Neuronal stem cell (in vitro differentiated cells): Measurements from ENCODE around the gene TCFL5.

Source experiments
- DNase-seq: peaks from one replicate; pipeline ENCODE4 v3.0.0-alpha.2; 2013; ENCODE audit warnings: low spot score
- H2AFZ ChIP-seq: one replicate; pipeline ENCODE4 v1.6.1; 2013; ENCODE audit warnings: mild to moderate bottlenecking, low read length, inconsistent platforms
- H2AK5ac ChIP-seq: 2 replicates; pipeline ENCODE4 v1.6.1; 2013; ENCODE audit warnings: low read depth, mild to moderate bottlenecking, inconsistent platforms, low read length, moderate library complexity, mixed read lengths
- H2BK120ac ChIP-seq: 2 replicates; pipeline ENCODE4 v1.6.1; 2013; ENCODE audit warnings: low read depth, mild to moderate bottlenecking, inconsistent platforms, low read length, moderate library complexity, mixed read lengths
- H2BK12ac ChIP-seq: one replicate; pipeline ENCODE4 v1.6.1; 2013; ENCODE audit warnings: low read length, inconsistent platforms
- H2BK15ac ChIP-seq: 2 replicates; pipeline ENCODE4 v1.6.1; 2013; ENCODE audit warnings: mild to moderate bottlenecking, low read length, inconsistent platforms, mixed read lengths
- H2BK5ac ChIP-seq: one replicate; pipeline ENCODE4 v1.6.1; 2013; ENCODE audit warnings: inconsistent platforms, mild to moderate bottlenecking, low read length, moderate library complexity
- H3K14ac ChIP-seq: one replicate; pipeline ENCODE4 v1.6.1; 2013; ENCODE audit warnings: low read length, inconsistent platforms
- H3K18ac ChIP-seq: 2 replicates; pipeline ENCODE4 v1.6.1; 2013; ENCODE audit warnings: low read length, inconsistent platforms
- H3K23ac ChIP-seq: 2 replicates; pipeline ENCODE4 v1.6.1; 2013; ENCODE audit warnings: low read depth, mild to moderate bottlenecking, mixed read lengths, low read length, inconsistent platforms; ENCODE audit not compliant: poor library complexity
- H3K27ac ChIP-seq: replicated peaks from 3 replicates; pipeline ENCODE4 v1.5.1; 2013; ENCODE audit warnings: low read length, inconsistent platforms
- H3K27me3 ChIP-seq, 3 experiments: 2 replicates each; pipeline ENCODE4 v1.6.1; 2013; ENCODE audit warnings: low read length in 3 of 3, mild to moderate bottlenecking in 2 of 3, inconsistent platforms in 1 of 3, low read depth in 1 of 3, mixed read lengths in 1 of 3, moderate library complexity in 1 of 3; ENCODE audit not compliant: control insufficient read depth in 3 of 3, insufficient read depth in 3 of 3
- H3K36me3 ChIP-seq, 2 donors: replicated peaks in 1 of 2; 2 replicates each; pipeline ENCODE4 v1.6.1; 2013; ENCODE audit warnings: low read length in 2 of 2; ENCODE audit not compliant: control insufficient read depth in 2 of 2, insufficient read depth in 2 of 2
- H3K4ac ChIP-seq: 2 replicates; pipeline ENCODE4 v1.6.1; 2013; ENCODE audit warnings: inconsistent platforms, mild to moderate bottlenecking, low read length, moderate library complexity
- H3K4me1 ChIP-seq, 2 donors: 1 replicate in 1 of 2; 2 replicates in 1 of 2; pipeline ENCODE4 v1.6.1; 2013; ENCODE audit warnings: low read length in 2 of 2, low read depth in 1 of 2; ENCODE audit not compliant: control insufficient read depth in 2 of 2, insufficient read depth in 1 of 2
- H3K4me2 ChIP-seq: one replicate; pipeline ENCODE4 v1.6.1; 2013; ENCODE audit warnings: mild to moderate bottlenecking, low read length, inconsistent platforms; ENCODE audit not compliant: insufficient read depth, poor library complexity, severe bottlenecking
- H3K4me3 ChIP-seq, 2 donors: 2 replicates each; pipeline ENCODE4 v1.5.1; 2013; ENCODE audit warnings: low read length in 2 of 2, mild to moderate bottlenecking in 2 of 2, inconsistent platforms in 1 of 2, moderate library complexity in 1 of 2
- H3K79me1 ChIP-seq: one replicate; pipeline ENCODE4 v1.6.1; 2013; ENCODE audit warnings: low read depth, mild to moderate bottlenecking, inconsistent platforms, low read length, moderate library complexity
- H3K9ac ChIP-seq: one replicate; pipeline ENCODE4 v1.6.1; 2013; ENCODE audit warnings: mild to moderate bottlenecking, low read depth, low read length, inconsistent platforms; ENCODE audit not compliant: poor library complexity
- H3K9me3 ChIP-seq, 2 donors: replicated peaks in 1 of 2; 2 replicates each; pipeline versions ENCODE3 to v1.6.1; 2013; ENCODE audit warnings: low read length in 2 of 2, mild to moderate bottlenecking in 2 of 2, inconsistent platforms in 1 of 2, low read depth in 1 of 2, mixed read lengths in 1 of 2, moderate library complexity in 1 of 2; ENCODE audit not compliant: control insufficient read depth in 2 of 2, insufficient read depth in 1 of 2
- H4K8ac ChIP-seq: one replicate; pipeline ENCODE4 v1.6.1; 2013; ENCODE audit warnings: low read depth, mild to moderate bottlenecking, inconsistent platforms, low read length, moderate library complexity
- H4K91ac ChIP-seq: one replicate; pipeline ENCODE4 v1.6.1; 2013; ENCODE audit warnings: low read length, low read depth, mild to moderate bottlenecking, inconsistent platforms; ENCODE audit not compliant: poor library complexity
- WGBS, 2 donors: extraction: QIAGEN DNeasy Blood & Tissue Kit; methylation state at CpG; one replicate each; pipeline ENCODE4 v1.1.7; 2013; ENCODE audit warnings: missing lambda C conversion rate in 2 of 2, mixed read lengths in 1 of 2; ENCODE audit not compliant: insufficient read length in 2 of 2, insufficient replicate concordance in 1 of 2; ENCODE audit errors: extremely low coverage in 2 of 2; 5-methylcytosine and 5-hydroxymethylcytosine counted together

TCFL5 gene

DNA sequence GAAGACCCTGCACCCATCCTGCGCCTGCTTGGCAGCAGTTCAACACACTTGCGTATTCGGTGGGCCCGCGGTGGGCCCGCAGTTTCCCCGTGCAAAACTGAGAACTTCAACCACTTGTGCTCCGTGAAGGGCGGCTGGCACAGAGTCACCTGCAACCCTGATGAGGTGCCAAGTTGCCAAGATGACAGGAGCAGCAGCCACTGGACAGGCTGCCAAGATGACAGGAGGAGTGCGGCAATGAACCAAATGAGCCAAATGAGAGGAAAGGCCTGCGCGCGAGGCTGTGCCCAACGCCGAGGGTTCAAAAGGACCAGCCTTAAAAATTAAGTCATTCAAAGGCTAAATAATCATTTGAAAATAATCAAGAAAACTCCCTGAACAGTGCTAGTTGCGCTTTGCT, 44.6 kb upstream of the TCFL5 start:
- no peak overlapping the region for H2BK120ac ChIP-seq
- H4K91ac ChIP-seq, result no peak overlapping the region
- H4K8ac ChIP-seq, result no peak overlapping the region
- H2BK5ac ChIP-seq, result no peak overlapping the region
- H2AFZ ChIP-seq, result no peak overlapping the region
- H3K4me1 ChIP-seq, result no peaks in the 10 kb centered on the region
- peaks cover 3% of the 10 kb centered on the region for H3K79me1 ChIP-seq
- no peak overlapping the region for H3K4ac ChIP-seq
- no peak overlapping the region for H2AK5ac ChIP-seq
- no peak overlapping the region for H3K4me2 ChIP-seq
- H3K27me3 ChIP-seq, result no peaks in the 10 kb centered on the region
- no peak overlapping the region for H3K23ac ChIP-seq
- no peak overlapping the region for H2BK12ac ChIP-seq
- no peak overlapping the region for H3K4me3 ChIP-seq
- no CpG with 5 or more reads among the region's 16 CpGs for WGBS, 2 donors
- H3K9me3 ChIP-seq, result no peaks in the 10 kb centered on the region
- no peak overlapping the region for H2BK15ac ChIP-seq
- no peak overlapping the region for H3K9ac ChIP-seq
- H3K27ac ChIP-seq, result no peak overlapping the region
- H3K18ac ChIP-seq, result no peak overlapping the region
- peaks cover 70 to 100% of the 10 kb centered on the region in 2 donors for H3K36me3 ChIP-seq
- H3K14ac ChIP-seq, result no peak overlapping the region
- no peak for DNase-seq

DNA sequence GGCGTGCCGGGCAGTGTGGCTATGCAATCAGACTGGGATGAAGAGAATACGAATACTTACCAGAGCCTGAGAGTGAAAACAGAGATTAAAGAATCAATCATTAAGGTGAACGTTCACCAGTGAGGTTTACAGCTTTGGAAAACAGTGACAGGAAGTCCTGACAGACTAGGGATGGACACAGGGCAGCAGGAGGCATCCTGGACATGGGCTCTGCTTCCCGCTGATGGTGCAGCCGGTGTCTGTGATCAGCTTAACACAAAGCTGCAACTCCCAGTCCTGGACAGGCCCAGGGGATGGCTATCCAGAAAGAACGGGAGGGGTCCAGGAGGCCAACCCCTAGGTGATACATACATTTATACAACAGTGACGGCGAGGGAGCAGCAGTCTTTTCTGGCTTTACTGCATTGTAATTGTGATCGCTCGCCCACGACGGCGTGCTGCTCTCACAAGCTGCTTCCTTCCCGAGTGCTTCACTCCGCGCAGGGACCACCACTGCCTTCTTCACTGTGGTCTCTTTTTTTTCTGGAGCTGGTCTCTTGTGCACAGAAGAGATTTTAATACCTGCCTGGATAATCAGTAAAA, 44.0 kb upstream of the TCFL5 start:
- no peak overlapping the region for H3K27ac ChIP-seq
- H3K18ac ChIP-seq, result no peak overlapping the region
- H2BK5ac ChIP-seq, result no peak overlapping the region
- no peak overlapping the region for H4K91ac ChIP-seq
- no peak overlapping the region for H2AFZ ChIP-seq
- peaks cover 2% of the 10 kb centered on the region for H3K79me1 ChIP-seq
- H3K23ac ChIP-seq, result no peak overlapping the region
- H3K4me3 ChIP-seq, result peak overlapping the region in 1 of 2 donors; percentile 1
- H3K9ac ChIP-seq, result no peak overlapping the region
- H3K27me3 ChIP-seq, result no peaks in the 10 kb centered on the region
- H3K9me3 ChIP-seq, result no peaks in the 10 kb centered on the region
- H4K8ac ChIP-seq, result no peak overlapping the region
- no peak for DNase-seq
- H2AK5ac ChIP-seq, result no peak overlapping the region
- H2BK15ac ChIP-seq, result no peak overlapping the region
- H3K14ac ChIP-seq, result no peak overlapping the region
- H3K4ac ChIP-seq, result no peak overlapping the region
- peaks cover 2% of the 10 kb centered on the region in 2 donors for H3K4me1 ChIP-seq
- H2BK12ac ChIP-seq, result no peak overlapping the region
- no peak overlapping the region for H2BK120ac ChIP-seq
- no peak overlapping the region for H3K4me2 ChIP-seq
- H3K36me3 ChIP-seq, result peaks cover 64 to 100% of the 10 kb centered on the region in 2 donors
- WGBS, 2 donors, result no CpG with 5 or more reads among the region's 17 CpGs

DNA sequence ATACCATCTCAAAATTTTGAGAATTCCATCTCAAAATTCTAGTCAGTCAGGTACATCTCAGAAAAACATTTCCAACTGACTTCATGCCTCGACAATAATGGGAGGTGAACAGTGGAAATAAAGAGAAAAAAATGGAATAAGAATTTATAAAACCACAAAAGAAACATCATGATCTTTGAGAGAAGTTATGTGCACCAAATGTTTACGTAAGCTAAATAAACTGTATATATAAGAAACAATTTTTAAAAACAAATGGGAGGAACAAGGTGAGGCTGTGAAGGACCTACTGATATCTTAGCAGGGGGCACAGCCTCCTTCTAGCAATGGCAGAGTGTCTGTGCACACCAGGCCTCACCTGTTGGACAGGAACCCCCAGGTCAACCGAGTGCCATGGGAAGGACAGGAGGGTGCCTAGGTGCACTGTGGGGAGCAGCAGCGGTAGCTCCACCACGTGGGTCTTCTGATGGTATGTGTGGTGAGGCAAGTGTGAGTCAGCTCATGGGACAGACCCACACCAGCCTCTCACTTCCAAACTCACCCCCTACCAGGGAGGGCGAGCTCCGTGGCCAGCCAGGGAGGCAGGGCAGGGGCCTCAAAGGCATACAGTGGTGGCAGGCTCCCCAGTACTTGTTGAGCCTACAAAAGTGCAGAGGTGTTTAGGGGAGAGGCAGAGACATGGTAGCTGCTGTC, 41.4 kb upstream of the TCFL5 start:
- Histone ChIP-seq H3K79me1 (peaks cover 2% of the 10 kb centered on the region), H2BK120ac (no peak overlapping the region), H2BK5ac (no peak overlapping the region), H4K8ac (no peak overlapping the region), H2BK12ac (no peak overlapping the region), H2BK15ac (no peak overlapping the region), H3K4ac (no peak overlapping the region), H3K4me3 (peak overlapping the region in 1 of 2 donors; percentile 41), H3K9ac (no peak overlapping the region), H2AFZ (no peak overlapping the region), H2AK5ac (no peak overlapping the region), H3K27ac (no peak overlapping the region), H3K36me3 (peaks cover 44 to 83% of the 10 kb centered on the region in 2 donors), H3K4me1 (peaks cover 9 to 14% of the 10 kb centered on the region in 2 donors), H3K23ac (no peak overlapping the region), H3K14ac (no peak overlapping the region), H3K27me3 (no peaks in the 10 kb centered on the region), H3K4me2 (no peak overlapping the region), H3K18ac (no peak overlapping the region), H4K91ac (no peak overlapping the region), H3K9me3 (no peaks in the 10 kb centered on the region)
- WGBS, 2 donors, result no CpG with 5 or more reads among the region's 7 CpGs
- no peak for DNase-seq

DNA sequence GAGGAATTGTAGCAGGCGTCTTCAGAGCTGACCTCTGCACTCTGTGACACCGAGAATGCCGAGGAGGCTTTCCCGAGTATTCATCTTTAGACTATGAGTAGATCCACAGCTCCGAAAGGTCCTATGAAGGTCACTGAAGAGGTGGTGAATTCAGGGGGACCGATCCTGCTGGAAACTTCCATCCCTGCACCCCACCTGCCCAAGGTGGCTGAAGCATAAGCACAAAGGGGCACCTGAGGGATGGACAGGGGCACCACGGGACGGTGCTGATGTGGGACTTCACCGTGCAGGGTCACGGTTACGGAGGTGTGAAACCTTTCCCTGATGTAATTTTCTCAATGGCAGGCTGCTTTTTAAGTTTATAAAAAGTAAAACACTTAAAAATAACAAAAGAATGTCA, 40.3 kb upstream of the TCFL5 start:
- H3K4ac ChIP-seq, result no peak overlapping the region
- H3K4me3 ChIP-seq, result no peak overlapping the region
- no peaks in the 10 kb centered on the region for H3K9me3 ChIP-seq
- no peak overlapping the region for H3K18ac ChIP-seq
- no peak overlapping the region for H4K91ac ChIP-seq
- H2BK15ac ChIP-seq, result no peak overlapping the region
- no peak overlapping the region for H2AFZ ChIP-seq
- peaks cover 9 to 14% of the 10 kb centered on the region in 2 donors for H3K4me1 ChIP-seq
- no peaks in the 10 kb centered on the region for H3K27me3 ChIP-seq
- no CpG with 5 or more reads among the region's 11 CpGs for WGBS, 2 donors
- no peak overlapping the region for H2BK120ac ChIP-seq
- no peak overlapping the region for H2AK5ac ChIP-seq
- no peak overlapping the region for H2BK12ac ChIP-seq
- peak overlapping the region; percentile 34 for H3K23ac ChIP-seq
- no peak overlapping the region for H2BK5ac ChIP-seq
- H3K27ac ChIP-seq, result no peak overlapping the region
- no peak overlapping the region for H4K8ac ChIP-seq
- DNase-seq, result no peak
- H3K9ac ChIP-seq, result no peak overlapping the region
- no peak overlapping the region for H3K4me2 ChIP-seq
- no peak overlapping the region for H3K14ac ChIP-seq
- peaks cover 35 to 80% of the 10 kb centered on the region in 2 donors for H3K36me3 ChIP-seq
- no peaks in the 10 kb centered on the region for H3K79me1 ChIP-seq
